Measurements from ENCODE around the gene SECISBP2L. TPM values are rescaled to one million over a fixed set of nuclear protein-coding genes. Genes with fewer than 3 reads are reported as not detected.

Gene SECISBP2L
- total and polyA plus RNA-seq, 2 experiments from 2014 or later: 18.6 to 28.3 TPM

DNA sequence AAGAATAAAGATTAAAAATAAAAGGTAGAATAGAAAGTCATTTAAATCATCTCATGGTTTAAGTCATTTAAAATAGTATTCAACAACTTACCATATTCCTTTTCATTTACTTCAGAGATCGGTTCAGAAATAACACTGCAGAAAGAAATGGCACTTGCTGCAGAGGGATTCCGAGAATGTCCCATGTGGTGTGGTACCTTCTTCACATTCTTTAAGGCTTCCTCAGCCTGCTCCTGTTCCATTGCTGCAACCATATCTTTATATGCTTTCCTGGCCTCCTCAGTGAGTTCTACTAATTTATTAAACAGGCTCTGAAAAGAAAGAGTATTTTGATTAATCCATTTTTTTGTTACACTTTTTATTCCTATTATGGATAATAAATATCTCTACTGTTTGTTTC, 50.0 kb downstream of the SECISBP2L start:
- no peak overlapping the region for H2AFZ ChIP-seq
- H3F3A ChIP-seq (replicated peaks; ENCODE audit: low read depth): no peaks in the 10 kb centered on the region
- H3K4me2 ChIP-seq: no peak overlapping the region
- H3K4me3 ChIP-seq: no peak overlapping the region
- H3K9me3 Mint-ChIP-seq: no peaks in the 10 kb centered on the region
- ATAC-seq: no peak
- no peaks in the 10 kb centered on the region for H3K27me3 ChIP-seq (ENCODE audit: insufficient read depth)
- no peak for DNase-seq (ENCODE audit: low spot score)
- H3K36me3 Mint-ChIP-seq (ENCODE audit: low read depth): peaks cover 36% of the 10 kb centered on the region
- no peaks in the 10 kb centered on the region for H4K20me1 ChIP-seq (replicated peaks; ENCODE audit: insufficient read depth)
- H3K9me2 ChIP-seq (ENCODE audit: insufficient read depth): no peaks in the 10 kb centered on the region
- no peak overlapping the region for H3K4me3 Mint-ChIP-seq
- H3K27ac ChIP-seq (ENCODE audit: low read depth): no peak overlapping the region
- H3K4me1 Mint-ChIP-seq: no peaks in the 10 kb centered on the region
- H3K4me1 ChIP-seq (ENCODE audit: insufficient read depth): no peaks in the 10 kb centered on the region
- peaks cover 23% of the 10 kb centered on the region for H3K36me3 ChIP-seq (ENCODE audit: insufficient read depth)
- no peaks in the 10 kb centered on the region for H3K79me2 ChIP-seq (replicated peaks; ENCODE audit: insufficient read depth)
- TF ChIP-seq, protein P1, sequence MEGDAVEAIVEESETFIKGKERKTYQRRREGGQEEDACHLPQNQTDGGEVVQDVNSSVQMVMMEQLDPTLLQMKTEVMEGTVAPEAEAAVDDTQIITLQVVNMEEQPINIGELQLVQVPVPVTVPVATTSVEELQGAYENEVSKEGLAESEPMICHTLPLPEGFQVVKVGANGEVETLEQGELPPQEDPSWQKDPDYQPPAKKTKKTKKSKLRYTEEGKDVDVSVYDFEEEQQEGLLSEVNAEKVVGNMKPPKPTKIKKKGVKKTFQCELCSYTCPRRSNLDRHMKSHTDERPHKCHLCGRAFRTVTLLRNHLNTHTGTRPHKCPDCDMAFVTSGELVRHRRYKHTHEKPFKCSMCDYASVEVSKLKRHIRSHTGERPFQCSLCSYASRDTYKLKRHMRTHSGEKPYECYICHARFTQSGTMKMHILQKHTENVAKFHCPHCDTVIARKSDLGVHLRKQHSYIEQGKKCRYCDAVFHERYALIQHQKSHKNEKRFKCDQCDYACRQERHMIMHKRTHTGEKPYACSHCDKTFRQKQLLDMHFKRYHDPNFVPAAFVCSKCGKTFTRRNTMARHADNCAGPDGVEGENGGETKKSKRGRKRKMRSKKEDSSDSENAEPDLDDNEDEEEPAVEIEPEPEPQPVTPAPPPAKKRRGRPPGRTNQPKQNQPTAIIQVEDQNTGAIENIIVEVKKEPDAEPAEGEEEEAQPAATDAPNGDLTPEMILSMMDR (conservative IDR thresholded peaks at IDR 0.05; ENCODE audit: low read depth in 2 of 2): no peak
- TF ChIP-seq CREB1 (CRISPR knock-in tag; IDR thresholded peaks at IDR 0.05; ENCODE audit: low read depth): no peak
- no peak for TF ChIP-seq JUNB (IDR thresholded peaks at IDR 0.05; ENCODE audit: unreplicated experiment)
- no peak for TF ChIP-seq POLR2AphosphoS5 (IDR thresholded peaks at IDR 0.05; ENCODE audit: low read depth)
- no peak for TF ChIP-seq ZNF331 (CRISPR knock-in tag; IDR thresholded peaks at IDR 0.05; ENCODE audit: low read depth)
- TF ChIP-seq, protein P2, sequence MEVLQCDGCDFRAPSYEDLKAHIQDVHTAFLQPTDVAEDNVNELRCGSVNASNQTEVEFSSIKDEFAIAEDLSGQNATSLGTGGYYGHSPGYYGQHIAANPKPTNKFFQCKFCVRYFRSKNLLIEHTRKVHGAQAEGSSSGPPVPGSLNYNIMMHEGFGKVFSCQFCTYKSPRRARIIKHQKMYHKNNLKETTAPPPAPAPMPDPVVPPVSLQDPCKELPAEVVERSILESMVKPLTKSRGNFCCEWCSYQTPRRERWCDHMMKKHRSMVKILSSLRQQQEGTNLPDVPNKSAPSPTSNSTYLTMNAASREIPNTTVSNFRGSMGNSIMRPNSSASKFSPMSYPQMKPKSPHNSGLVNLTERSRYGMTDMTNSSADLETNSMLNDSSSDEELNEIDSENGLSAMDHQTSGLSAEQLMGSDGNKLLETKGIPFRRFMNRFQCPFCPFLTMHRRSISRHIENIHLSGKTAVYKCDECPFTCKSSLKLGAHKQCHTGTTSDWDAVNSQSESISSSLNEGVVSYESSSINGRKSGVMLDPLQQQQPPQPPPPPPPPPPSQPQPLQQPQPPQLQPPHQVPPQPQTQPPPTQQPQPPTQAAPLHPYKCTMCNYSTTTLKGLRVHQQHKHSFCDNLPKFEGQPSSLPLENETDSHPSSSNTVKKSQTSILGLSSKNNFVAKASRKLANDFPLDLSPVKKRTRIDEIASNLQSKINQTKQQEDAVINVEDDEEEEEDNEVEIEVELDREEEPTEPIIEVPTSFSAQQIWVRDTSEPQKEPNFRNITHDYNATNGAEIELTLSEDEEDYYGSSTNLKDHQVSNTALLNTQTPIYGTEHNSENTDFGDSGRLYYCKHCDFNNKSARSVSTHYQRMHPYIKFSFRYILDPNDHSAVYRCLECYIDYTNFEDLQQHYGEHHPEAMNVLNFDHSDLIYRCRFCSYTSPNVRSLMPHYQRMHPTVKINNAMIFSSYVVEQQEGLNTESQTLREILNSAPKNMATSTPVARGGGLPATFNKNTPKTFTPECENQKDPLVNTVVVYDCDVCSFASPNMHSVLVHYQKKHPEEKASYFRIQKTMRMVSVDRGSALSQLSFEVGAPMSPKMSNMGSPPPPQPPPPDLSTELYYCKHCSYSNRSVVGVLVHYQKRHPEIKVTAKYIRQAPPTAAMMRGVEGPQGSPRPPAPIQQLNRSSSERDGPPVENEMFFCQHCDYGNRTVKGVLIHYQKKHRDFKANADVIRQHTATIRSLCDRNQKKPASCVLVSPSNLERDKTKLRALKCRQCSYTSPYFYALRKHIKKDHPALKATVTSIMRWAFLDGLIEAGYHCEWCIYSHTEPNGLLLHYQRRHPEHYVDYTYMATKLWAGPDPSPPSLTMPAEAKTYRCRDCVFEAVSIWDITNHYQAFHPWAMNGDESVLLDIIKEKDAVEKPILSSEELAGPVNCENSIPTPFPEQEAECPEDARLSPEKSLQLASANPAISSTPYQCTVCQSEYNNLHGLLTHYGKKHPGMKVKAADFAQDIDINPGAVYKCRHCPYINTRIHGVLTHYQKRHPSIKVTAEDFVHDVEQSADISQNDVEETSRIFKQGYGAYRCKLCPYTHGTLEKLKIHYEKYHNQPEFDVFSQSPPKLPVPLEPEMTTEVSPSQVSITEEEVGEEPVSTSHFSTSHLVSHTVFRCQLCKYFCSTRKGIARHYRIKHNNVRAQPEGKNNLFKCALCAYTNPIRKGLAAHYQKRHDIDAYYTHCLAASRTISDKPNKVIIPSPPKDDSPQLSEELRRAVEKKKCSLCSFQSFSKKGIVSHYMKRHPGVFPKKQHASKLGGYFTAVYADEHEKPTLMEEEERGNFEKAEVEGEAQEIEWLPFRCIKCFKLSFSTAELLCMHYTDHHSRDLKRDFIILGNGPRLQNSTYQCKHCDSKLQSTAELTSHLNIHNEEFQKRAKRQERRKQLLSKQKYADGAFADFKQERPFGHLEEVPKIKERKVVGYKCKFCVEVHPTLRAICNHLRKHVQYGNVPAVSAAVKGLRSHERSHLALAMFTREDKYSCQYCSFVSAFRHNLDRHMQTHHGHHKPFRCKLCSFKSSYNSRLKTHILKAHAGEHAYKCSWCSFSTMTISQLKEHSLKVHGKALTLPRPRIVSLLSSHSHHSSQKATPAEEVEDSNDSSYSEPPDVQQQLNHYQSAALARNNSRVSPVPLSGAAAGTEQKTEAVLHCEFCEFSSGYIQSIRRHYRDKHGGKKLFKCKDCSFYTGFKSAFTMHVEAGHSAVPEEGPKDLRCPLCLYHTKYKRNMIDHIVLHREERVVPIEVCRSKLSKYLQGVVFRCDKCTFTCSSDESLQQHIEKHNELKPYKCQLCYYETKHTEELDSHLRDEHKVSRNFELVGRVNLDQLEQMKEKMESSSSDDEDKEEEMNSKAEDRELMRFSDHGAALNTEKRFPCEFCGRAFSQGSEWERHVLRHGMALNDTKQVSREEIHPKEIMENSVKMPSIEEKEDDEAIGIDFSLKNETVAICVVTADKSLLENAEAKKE (CRISPR knock-in tag; IDR thresholded peaks at IDR 0.05): no peak
- no peak for TF ChIP-seq EZH2 (IDR thresholded peaks at IDR 0.05; ENCODE audit: low read depth, unreplicated experiment)
- TF ChIP-seq NANOG (IDR thresholded peaks at IDR 0.05; ENCODE audit: borderline replicate concordance): no peak
- no peak for TF ChIP-seq STAT1 (IDR thresholded peaks at IDR 0.05; ENCODE audit: unreplicated experiment)
- TF ChIP-seq, protein P3, sequence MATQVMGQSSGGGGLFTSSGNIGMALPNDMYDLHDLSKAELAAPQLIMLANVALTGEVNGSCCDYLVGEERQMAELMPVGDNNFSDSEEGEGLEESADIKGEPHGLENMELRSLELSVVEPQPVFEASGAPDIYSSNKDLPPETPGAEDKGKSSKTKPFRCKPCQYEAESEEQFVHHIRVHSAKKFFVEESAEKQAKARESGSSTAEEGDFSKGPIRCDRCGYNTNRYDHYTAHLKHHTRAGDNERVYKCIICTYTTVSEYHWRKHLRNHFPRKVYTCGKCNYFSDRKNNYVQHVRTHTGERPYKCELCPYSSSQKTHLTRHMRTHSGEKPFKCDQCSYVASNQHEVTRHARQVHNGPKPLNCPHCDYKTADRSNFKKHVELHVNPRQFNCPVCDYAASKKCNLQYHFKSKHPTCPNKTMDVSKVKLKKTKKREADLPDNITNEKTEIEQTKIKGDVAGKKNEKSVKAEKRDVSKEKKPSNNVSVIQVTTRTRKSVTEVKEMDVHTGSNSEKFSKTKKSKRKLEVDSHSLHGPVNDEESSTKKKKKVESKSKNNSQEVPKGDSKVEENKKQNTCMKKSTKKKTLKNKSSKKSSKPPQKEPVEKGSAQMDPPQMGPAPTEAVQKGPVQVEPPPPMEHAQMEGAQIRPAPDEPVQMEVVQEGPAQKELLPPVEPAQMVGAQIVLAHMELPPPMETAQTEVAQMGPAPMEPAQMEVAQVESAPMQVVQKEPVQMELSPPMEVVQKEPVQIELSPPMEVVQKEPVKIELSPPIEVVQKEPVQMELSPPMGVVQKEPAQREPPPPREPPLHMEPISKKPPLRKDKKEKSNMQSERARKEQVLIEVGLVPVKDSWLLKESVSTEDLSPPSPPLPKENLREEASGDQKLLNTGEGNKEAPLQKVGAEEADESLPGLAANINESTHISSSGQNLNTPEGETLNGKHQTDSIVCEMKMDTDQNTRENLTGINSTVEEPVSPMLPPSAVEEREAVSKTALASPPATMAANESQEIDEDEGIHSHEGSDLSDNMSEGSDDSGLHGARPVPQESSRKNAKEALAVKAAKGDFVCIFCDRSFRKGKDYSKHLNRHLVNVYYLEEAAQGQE (IDR thresholded peaks at IDR 0.05; ENCODE audit: unreplicated experiment): no peak
- no peak for TF ChIP-seq EZH2phosphoT487 (IDR thresholded peaks at IDR 0.05; ENCODE audit: unreplicated experiment)
- TF ChIP-seq ETS1 (IDR thresholded peaks at IDR 0.05): no peak
- no peak for TF ChIP-seq ZNF114 (CRISPR knock-in tag; IDR thresholded peaks at IDR 0.05)
- H3K27ac Mint-ChIP-seq: no peak overlapping the region
- no peaks in the 10 kb centered on the region for H3K27me3 Mint-ChIP-seq (ENCODE audit: insufficient read depth, low read depth, poor library complexity)
